Mesenchymal stem cell (in vitro differentiated cells and primary cell): ENCODE measurements around the gene CD300LB.

Source experiments
- DNase-seq: peaks from one replicate; pipeline ENCODE4 v3.0.0-alpha.2; 2013
- H2AFZ ChIP-seq: one replicate; pipeline ENCODE4 v1.6.1; 2013; ENCODE audit warnings: low read depth, mild to moderate bottlenecking, control low read depth, inconsistent platforms, low read length, moderate library complexity
- H2AK5ac ChIP-seq: 2 replicates; pipeline ENCODE4 v1.6.1; 2013; ENCODE audit warnings: low read length, moderate library complexity, mild to moderate bottlenecking, inconsistent platforms; ENCODE audit not compliant: severe bottlenecking
- H2BK120ac ChIP-seq: one replicate; pipeline ENCODE4 v1.6.1; 2013; ENCODE audit warnings: low read depth, mild to moderate bottlenecking, inconsistent platforms, low read length, moderate library complexity
- H2BK12ac ChIP-seq, 2 experiments: one replicate each; pipeline ENCODE4 v1.6.1; 2013; ENCODE audit warnings: inconsistent platforms in 2 of 2, low read length in 2 of 2, mild to moderate bottlenecking in 2 of 2, moderate library complexity in 2 of 2, control low read depth in 1 of 2
- H2BK15ac ChIP-seq: one replicate; pipeline ENCODE4 v1.6.1; 2013; ENCODE audit warnings: mild to moderate bottlenecking, low read depth, inconsistent platforms; ENCODE audit not compliant: poor library complexity, severe bottlenecking
- H2BK5ac ChIP-seq: 2 replicates; pipeline ENCODE4 v1.6.1; 2013; ENCODE audit warnings: low read depth, mild to moderate bottlenecking, low read length, control low read depth, inconsistent platforms; ENCODE audit not compliant: poor library complexity, severe bottlenecking
- H3K14ac ChIP-seq, 2 experiments: one replicate each; pipeline ENCODE4 v1.6.1; 2013; ENCODE audit warnings: inconsistent platforms in 2 of 2, low read length in 2 of 2, control low read depth in 1 of 2, mild to moderate bottlenecking in 1 of 2, moderate library complexity in 1 of 2
- H3K18ac ChIP-seq, 2 experiments: one replicate each; pipeline ENCODE4 v1.6.1; 2013; ENCODE audit warnings: inconsistent platforms in 2 of 2, low read length in 2 of 2, control low read depth in 1 of 2, low read depth in 1 of 2, mild to moderate bottlenecking in 1 of 2
- H3K23ac ChIP-seq, 2 experiments: one replicate each; pipeline ENCODE4 v1.6.1; 2013; ENCODE audit warnings: inconsistent platforms in 2 of 2, low read length in 2 of 2, mild to moderate bottlenecking in 2 of 2, moderate library complexity in 2 of 2, control low read depth in 1 of 2
- H3K27ac ChIP-seq: 2 replicates; pipeline ENCODE4 v1.5.1; 2013; ENCODE audit warnings: mild to moderate bottlenecking, moderate library complexity, low read length, control low read depth, inconsistent platforms; ENCODE audit not compliant: poor library complexity, severe bottlenecking
- H3K27me3 ChIP-seq, 2 experiments: 2 replicates each; pipeline versions ENCODE4 v1.6.1 to v1.7.0; 2013; ENCODE audit warnings: low read length in 2 of 2, mild to moderate bottlenecking in 2 of 2, moderate library complexity in 2 of 2, control low read depth in 1 of 2, inconsistent platforms in 1 of 2; ENCODE audit not compliant: control insufficient read depth in 1 of 2, insufficient read depth in 1 of 2
- H3K36me3 ChIP-seq, 2 experiments: 2 replicates each; pipeline versions ENCODE4 v1.6.1 to v1.7.0; 2013; ENCODE audit warnings: low read length in 2 of 2, control low read depth in 1 of 2, inconsistent platforms in 1 of 2, low read depth in 1 of 2, mild to moderate bottlenecking in 1 of 2; ENCODE audit not compliant: insufficient read depth in 2 of 2, control insufficient read depth in 1 of 2
- H3K4ac ChIP-seq, 2 experiments: one replicate each; pipeline ENCODE4 v1.6.1; 2013; ENCODE audit warnings: inconsistent platforms in 2 of 2, low read length in 2 of 2, mild to moderate bottlenecking in 2 of 2, moderate library complexity in 2 of 2, control low read depth in 1 of 2, low read depth in 1 of 2
- H3K4me1 ChIP-seq: 2 replicates; pipeline ENCODE4 v1.6.1; 2013; ENCODE audit warnings: low read depth, low read length, control low read depth; ENCODE audit not compliant: control insufficient read depth, insufficient read depth
- H3K4me2 ChIP-seq: 2 replicates; pipeline ENCODE4 v1.6.1; 2013; ENCODE audit warnings: low read length, mild to moderate bottlenecking, inconsistent platforms; ENCODE audit not compliant: poor library complexity, severe bottlenecking
- H3K4me3 ChIP-seq, 2 experiments: 2 replicates each; pipeline versions ENCODE4 v1.5.1 to v1.7.0; 2013; ENCODE audit warnings: low read length in 2 of 2, mild to moderate bottlenecking in 2 of 2, control low read depth in 1 of 2, low read depth in 1 of 2; ENCODE audit not compliant: insufficient read depth in 1 of 2
- H3K79me1 ChIP-seq: replicated peaks from 2 replicates; pipeline ENCODE4 v1.6.1; 2013; ENCODE audit warnings: mild to moderate bottlenecking, control low read depth, low read length, inconsistent platforms; ENCODE audit not compliant: poor library complexity, severe bottlenecking
- H3K9ac ChIP-seq: 2 replicates; pipeline ENCODE4 v1.7.0; 2013; ENCODE audit warnings: mild to moderate bottlenecking, low read length, moderate library complexity
- H3K9me3 ChIP-seq: 2 replicates; pipeline ENCODE4 v1.7.0; 2013; ENCODE audit warnings: mild to moderate bottlenecking, low read length; ENCODE audit not compliant: control insufficient read depth
- H4K8ac ChIP-seq: one replicate; pipeline ENCODE4 v1.6.1; 2013; ENCODE audit warnings: inconsistent platforms, mild to moderate bottlenecking, low read length, moderate library complexity
- H4K91ac ChIP-seq: one replicate; pipeline ENCODE4 v1.6.1; 2013; ENCODE audit warnings: mild to moderate bottlenecking, low read length, inconsistent platforms
- WGBS: methylation state at CpG from one replicate; pipeline ENCODE4 v1.1.7; 2013; ENCODE audit warnings: mixed read lengths; 5-methylcytosine and 5-hydroxymethylcytosine counted together

The CD300LB gene

GRCh38 chr17:74525781-74526288, 5.4 kb downstream of the CD300LB start:
- Histone ChIP-seq H3K18ac (no peak overlapping the region), H3K79me1 (no peaks in the 10 kb centered on the region), H2AFZ (no peak overlapping the region), H3K9me3 (peaks cover 19% of the 10 kb centered on the region), H2BK5ac (no peak overlapping the region), H3K4me1 (no peaks in the 10 kb centered on the region), H3K27ac (no peak overlapping the region), H2BK15ac (no peak overlapping the region), H4K8ac (no peak overlapping the region), H3K14ac (no peak overlapping the region), H3K27me3 (peaks cover 0 to 24% of the 10 kb centered on the region in 2 experiments), H3K4me3 (no peak overlapping the region), H3K4ac (no peak overlapping the region), H4K91ac (no peak overlapping the region), H3K9ac (no peak overlapping the region), H2BK12ac (no peak overlapping the region), H3K4me2 (no peak overlapping the region), H3K23ac (no peak overlapping the region), H2AK5ac (no peak overlapping the region), H3K36me3 (no peaks in the 10 kb centered on the region), H2BK120ac (no peak overlapping the region)
- WGBS, result 84% methylated on average over 14 of the region's 14 CpGs
- DNase-seq, result no peak

- Histone ChIP-seq H3K79me1 (no peaks in the 10 kb centered on the region), H2BK5ac (no peak overlapping the region), H3K23ac (no peak overlapping the region), H4K8ac (no peak overlapping the region), H2AK5ac (no peak overlapping the region), H3K9me3 (peaks cover 19% of the 10 kb centered on the region), H3K18ac (no peak overlapping the region), H2BK12ac (no peak overlapping the region), H3K9ac (no peak overlapping the region), H3K4me1 (no peaks in the 10 kb centered on the region), H3K27ac (no peak overlapping the region), H2AFZ (no peak overlapping the region), H2BK120ac (no peak overlapping the region), H3K4me2 (no peak overlapping the region), H3K27me3 (peaks cover 0 to 21% of the 10 kb centered on the region in 2 experiments), H3K14ac (no peak overlapping the region), H2BK15ac (no peak overlapping the region), H3K4ac (no peak overlapping the region), H3K4me3 (no peak overlapping the region), H3K36me3 (no peaks in the 10 kb centered on the region), H4K91ac (no peak overlapping the region)
- DNase-seq, result no peak
- WGBS, result 100% methylated on average over 1 of the region's 1 CpG
Observed at GRCh38 chr17:74525465-74525725, 5.9 kb downstream of the CD300LB start.

- Histone ChIP-seq H2AK5ac (no peak overlapping the region), H2BK12ac (no peak overlapping the region), H2AFZ (no peak overlapping the region), H2BK15ac (no peak overlapping the region), H3K14ac (no peak overlapping the region), H4K8ac (no peak overlapping the region), H3K4ac (no peak overlapping the region), H3K27ac (no peak overlapping the region), H3K9me3 (peaks cover 19% of the 10 kb centered on the region), H3K4me3 (no peak overlapping the region), H3K18ac (no peak overlapping the region), H3K79me1 (no peaks in the 10 kb centered on the region), H3K36me3 (no peaks in the 10 kb centered on the region), H3K4me1 (no peaks in the 10 kb centered on the region), H3K23ac (no peak overlapping the region), H3K27me3 (peaks cover 0 to 16% of the 10 kb centered on the region in 2 experiments), H4K91ac (no peak overlapping the region), H2BK5ac (no peak overlapping the region), H2BK120ac (no peak overlapping the region), H3K9ac (no peak overlapping the region), H3K4me2 (no peak overlapping the region)
- DNase-seq, result no peak
- WGBS, result 71% methylated on average over 10 of the region's 11 CpGs
Observed at GRCh38 chr17:74524653-74525464, 6.4 kb downstream of the CD300LB start.

GRCh38 chr17:74523308-74523707, 8.0 kb downstream of the CD300LB start:
- Histone ChIP-seq H2AK5ac (no peak overlapping the region), H3K27me3 (peaks cover 0 to 15% of the 10 kb centered on the region in 2 experiments), H3K9me3 (peaks cover 19% of the 10 kb centered on the region), H2AFZ (no peak overlapping the region), H3K4me3 (no peak overlapping the region), H3K18ac (no peak overlapping the region), H2BK15ac (no peak overlapping the region), H3K36me3 (no peaks in the 10 kb centered on the region), H4K91ac (no peak overlapping the region), H4K8ac (no peak overlapping the region), H3K4ac (no peak overlapping the region), H3K79me1 (no peaks in the 10 kb centered on the region), H2BK120ac (no peak overlapping the region), H2BK5ac (no peak overlapping the region), H3K4me1 (no peaks in the 10 kb centered on the region), H3K9ac (no peak overlapping the region), H3K14ac (no peak overlapping the region), H3K4me2 (no peak overlapping the region), H2BK12ac (no peak overlapping the region), H3K23ac (no peak overlapping the region), H3K27ac (no peak overlapping the region)
- 48% methylated on average over 2 of the region's 3 CpGs for WGBS
- DNase-seq, result no peak
